Trophoblast cell (in vitro differentiated cells and primary cell): ENCODE results near the gene NR1D1.

Experiments
- DNase-seq, 2 donors: peaks; one replicate each; pipeline ENCODE4 v3.0.0-alpha.2; 2016
- H2AFZ ChIP-seq: 2 replicates; pipeline ENCODE4 v1.6.1; 2013; ENCODE audit warnings: low read length, moderate library complexity, mild to moderate bottlenecking; ENCODE audit not compliant: insufficient read depth, poor library complexity
- H2AK5ac ChIP-seq: 2 replicates; pipeline ENCODE4 v1.6.1; 2013; ENCODE audit warnings: mild to moderate bottlenecking, low read length
- H2BK120ac ChIP-seq: 2 replicates; pipeline ENCODE4 v1.6.1; 2013; ENCODE audit warnings: low read length, mild to moderate bottlenecking, moderate library complexity; ENCODE audit not compliant: insufficient read depth, poor library complexity
- H2BK12ac ChIP-seq: 2 replicates; pipeline ENCODE4 v1.6.1; 2013; ENCODE audit warnings: mild to moderate bottlenecking, low read length, moderate library complexity
- H2BK5ac ChIP-seq: 2 replicates; pipeline ENCODE4 v1.6.1; 2013; ENCODE audit warnings: low read length, low read depth, moderate library complexity, mild to moderate bottlenecking; ENCODE audit not compliant: poor library complexity
- H3K14ac ChIP-seq: 2 replicates; pipeline ENCODE4 v1.6.1; 2013; ENCODE audit warnings: mild to moderate bottlenecking, low read length
- H3K18ac ChIP-seq: 2 replicates; pipeline ENCODE4 v1.6.1; 2013; ENCODE audit warnings: mild to moderate bottlenecking, low read length
- H3K23ac ChIP-seq: 2 replicates; pipeline ENCODE4 v1.6.1; 2013; ENCODE audit warnings: low read length
- H3K27ac ChIP-seq: 2 replicates; pipeline ENCODE4 v1.5.1; 2013; ENCODE audit warnings: low read depth, mild to moderate bottlenecking, inconsistent platforms, low read length, moderate library complexity
- H3K27me3 ChIP-seq: 2 replicates; pipeline ENCODE4 v1.6.1; 2013; ENCODE audit warnings: inconsistent platforms, mild to moderate bottlenecking, low read length, moderate library complexity; ENCODE audit not compliant: insufficient read depth
- H3K36me3 ChIP-seq, 2 experiments: 1 replicate in 1 of 2; 2 replicates in 1 of 2; pipeline ENCODE4 v1.6.1; 2013; ENCODE audit warnings: low read length in 2 of 2, mild to moderate bottlenecking in 2 of 2, moderate library complexity in 1 of 2; ENCODE audit not compliant: insufficient read depth in 2 of 2, control insufficient read depth in 1 of 2
- H3K4ac ChIP-seq: 2 replicates; pipeline ENCODE4 v1.6.1; 2013; ENCODE audit warnings: low read depth, mild to moderate bottlenecking, low read length, moderate library complexity
- H3K4me1 ChIP-seq, 2 experiments: 1 replicate in 1 of 2; 2 replicates in 1 of 2; pipeline ENCODE4 v1.6.1; 2013; ENCODE audit warnings: low read length in 2 of 2, mild to moderate bottlenecking in 2 of 2, moderate library complexity in 1 of 2; ENCODE audit not compliant: insufficient read depth in 2 of 2, control insufficient read depth in 1 of 2
- H3K4me2 ChIP-seq: 2 replicates; pipeline ENCODE4 v1.6.1; 2013; ENCODE audit warnings: inconsistent platforms, mild to moderate bottlenecking, low read length, moderate library complexity
- H3K4me3 ChIP-seq: 2 replicates; pipeline ENCODE4 v1.5.1; 2013; ENCODE audit warnings: mild to moderate bottlenecking, low read depth, low read length, inconsistent platforms
- H3K79me1 ChIP-seq: one replicate; pipeline ENCODE4 v1.6.1; 2013; ENCODE audit warnings: low read length
- H3K79me2 ChIP-seq: 2 replicates; pipeline ENCODE4 v1.6.1; 2013; ENCODE audit warnings: low read length, mild to moderate bottlenecking; ENCODE audit not compliant: control insufficient read depth, insufficient read depth, poor library complexity
- H3K9ac ChIP-seq: 2 replicates; pipeline ENCODE4 v1.6.1; 2013; ENCODE audit warnings: mild to moderate bottlenecking, low read length
- H3K9me3 ChIP-seq: 2 replicates; pipeline ENCODE4 v1.6.1; 2013; ENCODE audit warnings: low read depth, mild to moderate bottlenecking, control low read depth, inconsistent platforms, low read length; ENCODE audit not compliant: insufficient read depth
- H4K12ac ChIP-seq: 2 replicates; pipeline ENCODE4 v1.6.1; 2013; ENCODE audit warnings: low read depth, mild to moderate bottlenecking, low read length, moderate library complexity
- H4K8ac ChIP-seq: 2 replicates; pipeline ENCODE4 v1.6.1; 2013; ENCODE audit warnings: low read depth, mild to moderate bottlenecking, low read length, moderate library complexity
- H4K91ac ChIP-seq: one replicate; pipeline ENCODE4 v1.6.1; 2013; ENCODE audit warnings: low read depth, mild to moderate bottlenecking, low read length, moderate library complexity
- WGBS: extraction: QIAGEN DNeasy Blood & Tissue Kit; methylation state at CpG from one replicate; pipeline ENCODE4 v1.1.7; 2013; ENCODE audit warnings: missing lambda C conversion rate; ENCODE audit not compliant: insufficient read length, insufficient coverage; ENCODE audit errors: extremely low coverage; 5-methylcytosine and 5-hydroxymethylcytosine counted together

The NR1D1 gene

GRCh38 chr17:40122136-40122998, 22.0 kb upstream of the NR1D1 start:
- peak overlapping the region; percentile 81 for H2AFZ ChIP-seq
- H3K27me3 ChIP-seq: no peaks in the 10 kb centered on the region
- H2BK12ac ChIP-seq: peak overlapping the region; percentile 63
- H3K14ac ChIP-seq: peak overlapping the region; percentile 100
- H3K79me1 ChIP-seq: peaks cover 24% of the 10 kb centered on the region
- H3K79me2 ChIP-seq: peaks cover 25% of the 10 kb centered on the region
- no peaks in the 10 kb centered on the region for H3K9me3 ChIP-seq
- peak overlapping the region; percentile 99 for H2BK5ac ChIP-seq
- peak overlapping the region; percentile 94 for H3K4me2 ChIP-seq
- peak; percentile 73 to 80 for DNase-seq
- H3K27ac ChIP-seq: peak overlapping the region; percentile 94
- H3K18ac ChIP-seq: peak overlapping the region; percentile 96
- peak overlapping the region; percentile 93 for H3K4me3 ChIP-seq
- H3K23ac ChIP-seq: no peak overlapping the region
- peak overlapping the region; percentile 96 for H4K8ac ChIP-seq
- H2AK5ac ChIP-seq: peak overlapping the region; percentile 98
- no CpG with 5 or more reads among the region's 97 CpGs for WGBS
- peak overlapping the region; percentile 97 for H4K12ac ChIP-seq
- peak overlapping the region; percentile 94 for H2BK120ac ChIP-seq
- peaks cover 9% of the 10 kb centered on the region in 2 experiments for H3K36me3 ChIP-seq
- H3K9ac ChIP-seq: peak overlapping the region; percentile 96
- peak overlapping the region; percentile 99 for H4K91ac ChIP-seq
- peaks cover 7 to 10% of the 10 kb centered on the region in 2 experiments for H3K4me1 ChIP-seq
- peak overlapping the region; percentile 98 for H3K4ac ChIP-seq

GRCh38 chr17:40121181-40122135, 21.1 kb upstream of the NR1D1 start, which contains the start of gene MSL1:
TSS of gene MSL1 (plus strand) at chr17:40121971. CDS start at chr17:40122613, 642 bp downstream.
- peak; percentile 53 to 79 for DNase-seq
- H3K4ac ChIP-seq: peak within 1 kb of the TSS; percentile 98
- peak within 1 kb of the TSS; percentile 99 for H4K91ac ChIP-seq
- no peaks in the 10 kb centered on the region for H3K9me3 ChIP-seq
- H3K23ac ChIP-seq: no peak within 1 kb of the TSS
- peak within 1 kb of the TSS; percentile 63 for H2BK12ac ChIP-seq
- H3K36me3 ChIP-seq: peaks cover 4 to 5% of the 10 kb centered on the region in 2 experiments
- H3K79me1 ChIP-seq: peaks cover 24% of the 10 kb centered on the region
- H4K8ac ChIP-seq: peak within 1 kb of the TSS; percentile 96
- peaks cover 7 to 10% of the 10 kb centered on the region in 2 experiments for H3K4me1 ChIP-seq
- no CpG with 5 or more reads among the region's 82 CpGs for WGBS
- peak within 1 kb of the TSS; percentile 81 for H2AFZ ChIP-seq
- H3K27ac ChIP-seq: peak within 1 kb of the TSS; percentile 94
- peak within 1 kb of the TSS; percentile 98 for H2AK5ac ChIP-seq
- peak within 1 kb of the TSS; percentile 94 for H2BK120ac ChIP-seq
- peak within 1 kb of the TSS; percentile 94 for H3K4me2 ChIP-seq
- peak within 1 kb of the TSS; percentile 96 for H3K9ac ChIP-seq
- no peaks in the 10 kb centered on the region for H3K27me3 ChIP-seq
- H3K14ac ChIP-seq: peak within 1 kb of the TSS; percentile 100
- peak within 1 kb of the TSS; percentile 99 for H2BK5ac ChIP-seq
- peaks cover 25% of the 10 kb centered on the region for H3K79me2 ChIP-seq
- peak within 1 kb of the TSS; percentile 97 for H4K12ac ChIP-seq
- peak within 1 kb of the TSS; percentile 93 for H3K4me3 ChIP-seq
- H3K18ac ChIP-seq: peak within 1 kb of the TSS; percentile 96

- H3K79me2 ChIP-seq: no peaks in the 10 kb centered on the region
- peaks cover 23 to 31% of the 10 kb centered on the region in 2 experiments for H3K4me1 ChIP-seq
- H3K4ac ChIP-seq: no peak overlapping the region
- H2BK12ac ChIP-seq: no peak overlapping the region
- no peak overlapping the region for H3K18ac ChIP-seq
- no peaks in the 10 kb centered on the region for H3K36me3 ChIP-seq
- H4K91ac ChIP-seq: no peak overlapping the region
- WGBS: no CpG with 5 or more reads among the region's 2 CpGs
- H3K27me3 ChIP-seq: no peaks in the 10 kb centered on the region
- H2BK5ac ChIP-seq: peak overlapping the region; percentile 37
- peak overlapping the region; percentile 36 for H2BK120ac ChIP-seq
- no peak overlapping the region for H3K23ac ChIP-seq
- peak overlapping the region; percentile 28 for H3K14ac ChIP-seq
- no peak overlapping the region for H3K9ac ChIP-seq
- H3K9me3 ChIP-seq: peaks cover 1% of the 10 kb centered on the region
- no peak overlapping the region for H2AFZ ChIP-seq
- peak overlapping the region; percentile 94 for H3K27ac ChIP-seq
- H2AK5ac ChIP-seq: no peak overlapping the region
- peak overlapping the region; percentile 60 for H3K4me2 ChIP-seq
- no peak for DNase-seq
- peaks cover 15% of the 10 kb centered on the region for H3K79me1 ChIP-seq
- no peak overlapping the region for H3K4me3 ChIP-seq
- H4K12ac ChIP-seq: no peak overlapping the region
- no peak overlapping the region for H4K8ac ChIP-seq
These were observed 14.7 kb upstream of the NR1D1 start for GRCh38 chr17:40115101-40115436.

- H3K4ac ChIP-seq: peak overlapping the region; percentile 28
- H3K4me2 ChIP-seq: peak overlapping the region; percentile 60
- H2AK5ac ChIP-seq: no peak overlapping the region
- H3K79me2 ChIP-seq: no peaks in the 10 kb centered on the region
- H2AFZ ChIP-seq: peak overlapping the region; percentile 38
- no peak overlapping the region for H3K18ac ChIP-seq
- no peak overlapping the region for H3K9ac ChIP-seq
- H2BK12ac ChIP-seq: no peak overlapping the region
- H3K14ac ChIP-seq: peak overlapping the region; percentile 58
- peak in 1 of 2 donors; percentile 66 for DNase-seq
- H3K27me3 ChIP-seq: no peaks in the 10 kb centered on the region
- peaks cover 23 to 31% of the 10 kb centered on the region in 2 experiments for H3K4me1 ChIP-seq
- H4K12ac ChIP-seq: no peak overlapping the region
- no peaks in the 10 kb centered on the region for H3K36me3 ChIP-seq
- H4K8ac ChIP-seq: peak overlapping the region; percentile 73
- H3K9me3 ChIP-seq: peaks cover 1% of the 10 kb centered on the region
- no peak overlapping the region for H3K4me3 ChIP-seq
- peak overlapping the region; percentile 94 for H3K27ac ChIP-seq
- H2BK5ac ChIP-seq: peak overlapping the region; percentile 86
- H3K23ac ChIP-seq: no peak overlapping the region
- peaks cover 15% of the 10 kb centered on the region for H3K79me1 ChIP-seq
- H2BK120ac ChIP-seq: peak overlapping the region; percentile 75
- peak overlapping the region; percentile 78 for H4K91ac ChIP-seq
- WGBS: no CpG with 5 or more reads among the region's 5 CpGs
These were observed 13.5 kb upstream of the NR1D1 start for GRCh38 chr17:40113907-40114245.
